HG02938 (cell line): ENCODE measurements around the gene PAEP.

Source experiments
- ATAC-seq: cut with Tn5 transposase; IDR thresholded peaks from one replicate; pipeline ENCODE4 v1.9.1; 2021; ENCODE audit warnings: mild to moderate bottlenecking, moderate library complexity; ENCODE audit not compliant: unreplicated experiment

The PAEP gene

GRCh38 chr9:135591506-135592330 is 30.2 kb downstream of the PAEP start:
- no peak for ATAC-seq

GRCh38 chr9:135592331-135592590 is 30.7 kb downstream of the PAEP start:
- ATAC-seq, result no peak

- ATAC-seq, result no peak
These were observed 31.1 kb downstream of the PAEP start for GRCh38 chr9:135592625-135593024.

- ATAC-seq, result no peak
These were observed 34.7 kb downstream of the PAEP start for GRCh38 chr9:135596211-135596610.

GRCh38 chr9:135600296-135600817 is 38.8 kb downstream of the PAEP start:
- no peak for ATAC-seq

- no peak for ATAC-seq
These were observed 40.4 kb downstream of the PAEP start for GRCh38 chr9:135601988-135602387.

- no peak for ATAC-seq
These were observed 41.4 kb downstream of the PAEP start for GRCh38 chr9:135602789-135603481.

GRCh38 chr9:135604437-135605237 is 43.1 kb downstream of the PAEP start:
- ATAC-seq, result no peak

GRCh38 chr9:135605238-135605781 is 43.8 kb downstream of the PAEP start:
- no peak for ATAC-seq

GRCh38 chr9:135606885-135607259 is 45.3 kb downstream of the PAEP start:
- ATAC-seq, result no peak

GRCh38 chr9:135607401-135608293 is 46.1 kb downstream of the PAEP start:
- no peak for ATAC-seq

GRCh38 chr9:135608294-135608998 is 46.9 kb downstream of the PAEP start:
- no peak for ATAC-seq

- no peak for ATAC-seq
These were observed 47.4 kb downstream of the PAEP start for GRCh38 chr9:135608999-135609317.

- ATAC-seq, result no peak
These were observed 47.9 kb downstream of the PAEP start for GRCh38 chr9:135609366-135609955.

GRCh38 chr9:135610290-135611141 is 49.0 kb downstream of the PAEP start:
- ATAC-seq, result no peak

- ATAC-seq, result no peak
These were observed 49.8 kb downstream of the PAEP start for GRCh38 chr9:135611142-135611874.

GRCh38 chr9:135611875-135612209 is 50.3 kb downstream of the PAEP start:
- ATAC-seq, result no peak

GRCh38 chr9:135612437-135612836 is 50.9 kb downstream of the PAEP start:
- ATAC-seq, result no peak
